GM21447 (cell line): ENCODE data around the gene CD93.

Source experiments
- ATAC-seq: cut with Tn5 transposase; IDR thresholded peaks from one replicate; pipeline ENCODE4 v1.9.1; 2021; ENCODE audit not compliant: unreplicated experiment

Gene CD93

GRCh38 chr20:23061734-23062561 is 24.2 kb downstream of the CD93 start:
- no peak for ATAC-seq

GRCh38 chr20:23061262-23061661 is 24.9 kb downstream of the CD93 start:
- no peak for ATAC-seq

GRCh38 chr20:23060629-23061028 is 25.5 kb downstream of the CD93 start:
- ATAC-seq, result no peak

- no peak for ATAC-seq
Measured at GRCh38 chr20:23059846-23060245, 26.3 kb downstream of the CD93 start.

GRCh38 chr20:23059001-23059400 is 27.1 kb downstream of the CD93 start:
- no peak for ATAC-seq

GRCh38 chr20:23058240-23058639 is 27.9 kb downstream of the CD93 start:
- ATAC-seq, result no peak

GRCh38 chr20:23052904-23053303 is 33.2 kb downstream of the CD93 start:
- ATAC-seq, result no peak

- ATAC-seq, result no peak
Measured at GRCh38 chr20:23050847-23051627, 35.1 kb downstream of the CD93 start.

- no peak for ATAC-seq
Measured at GRCh38 chr20:23050076-23050838, 35.9 kb downstream of the CD93 start.

GRCh38 chr20:23049201-23050075 is 36.7 kb downstream of the CD93 start, which contains the start of gene THBD:
TSS of gene THBD (minus strand) at chr20:23049672. CDS start at chr20:23049504, 168 bp downstream.
- no peak for ATAC-seq

- no peak for ATAC-seq
Measured at GRCh38 chr20:23048283-23049200, 37.6 kb downstream of the CD93 start.

- no peak for ATAC-seq
Measured at GRCh38 chr20:23047738-23048214, 38.3 kb downstream of the CD93 start.

GRCh38 chr20:23047001-23047737 is 39.0 kb downstream of the CD93 start:
- no peak for ATAC-seq

- no peak for ATAC-seq
Measured at GRCh38 chr20:23046431-23046830, 39.7 kb downstream of the CD93 start.

GRCh38 chr20:23043376-23043775 is 42.7 kb downstream of the CD93 start:
- ATAC-seq, result no peak

- ATAC-seq, result no peak
Measured at GRCh38 chr20:23042270-23042669, 43.9 kb downstream of the CD93 start.

GRCh38 chr20:23039885-23040508 is 46.1 kb downstream of the CD93 start:
- no peak for ATAC-seq
